Brain microvascular endothelial cell (primary cell): ENCODE measurements around the gene OPRM1.

ENCODE experiments used
- DNase-seq: peaks from one replicate; pipeline ENCODE4 v3.0.0-alpha.2; 2020
- H3K27ac ChIP-seq: fragments of 250-450 bp; sonication (Bioruptor Pico); 2 replicates; pipeline ENCODE4 v1.5.1; 2020; ENCODE audit warnings: mild to moderate bottlenecking, moderate library complexity
- H3K27me3 ChIP-seq: fragments of 250-450 bp; sonication (Bioruptor Pico); replicated peaks from 2 replicates; pipeline ENCODE4 v1.5.1; 2020; ENCODE audit warnings: mild to moderate bottlenecking
- H3K36me3 ChIP-seq: fragments of 250-450 bp; sonication (Bioruptor Pico); replicated peaks from 2 replicates; pipeline ENCODE4 v1.5.1; 2020; ENCODE audit warnings: mild to moderate bottlenecking
- H3K4me3 ChIP-seq: 2 replicates; pipeline ENCODE4 v1.5.1; 2011; ENCODE audit warnings: low read depth, mild to moderate bottlenecking, control low read depth, low read length, moderate library complexity
- CTCF ChIP-seq: IDR thresholded peaks from 2 replicates; pipeline ENCODE4 v1.5.1; 2011; ENCODE audit warnings: low read depth, mild to moderate bottlenecking, moderate library complexity, low read length, control low read depth, inconsistent platforms; ENCODE audit errors: missing control alignments
- in situ Hi-C: cut with HindIII; loops from 2 replicates; pipeline ENCODE4 v1.10.0; 2017; ENCODE audit warnings: low sequenced_read_pairs, low pct_ligation_motif_present

Gene OPRM1

GRCh38 chr6:154252678-154253077 is 213.6 kb downstream of the OPRM1 start:
- Histone ChIP-seq H3K36me3 (no peaks in the 10 kb centered on the region), H3K27me3 (no peaks in the 10 kb centered on the region), H3K27ac (no peak overlapping the region), H3K4me3 (no peak overlapping the region)
- DNase-seq = no peak
- TF ChIP-seq CTCF = no peak
- in situ Hi-C loops = no loop called here

GRCh38 chr6:154257067-154257466 is 218.0 kb downstream of the OPRM1 start:
- no peak for TF ChIP-seq CTCF
- no peak for DNase-seq
- no peaks in the 10 kb centered on the region for H3K36me3 ChIP-seq
- H3K27me3 ChIP-seq = no peaks in the 10 kb centered on the region
- no peak overlapping the region for H3K27ac ChIP-seq
- H3K4me3 ChIP-seq = no peak overlapping the region
- in situ Hi-C loops = no loop called here

GRCh38 chr6:154258064-154258757 is 219.2 kb downstream of the OPRM1 start:
- no peaks in the 10 kb centered on the region for H3K27me3 ChIP-seq
- DNase-seq = no peak
- no peaks in the 10 kb centered on the region for H3K36me3 ChIP-seq
- no peak overlapping the region for H3K4me3 ChIP-seq
- in situ Hi-C loops = no loop called here
- H3K27ac ChIP-seq = no peak overlapping the region
- no peak for TF ChIP-seq CTCF

GRCh38 chr6:154261688-154262397 is 222.8 kb downstream of the OPRM1 start:
- H3K4me3 ChIP-seq = no peak overlapping the region
- no peak overlapping the region for H3K27ac ChIP-seq
- H3K36me3 ChIP-seq = no peaks in the 10 kb centered on the region
- no peak for DNase-seq
- in situ Hi-C loops = no loop called here
- no peak for TF ChIP-seq CTCF
- no peaks in the 10 kb centered on the region for H3K27me3 ChIP-seq

GRCh38 chr6:154266560-154267099 is 227.6 kb downstream of the OPRM1 start:
- Histone ChIP-seq H3K27me3 (no peaks in the 10 kb centered on the region), H3K4me3 (no peak overlapping the region), H3K27ac (no peak overlapping the region), H3K36me3 (no peaks in the 10 kb centered on the region)
- no peak for DNase-seq
- TF ChIP-seq CTCF = no peak
- in situ Hi-C loops = no loop called here
